ENCODE results near the gene KRTAP5-11.
"Not testable (repeated sequence)": the region's sequence is repeated elsewhere in the genome, so short reads cannot be mapped to it uniquely, and the experiment has no call there.

KRTAP5-11 gene

GRCh38 chr11:71539017-71539416, 43.7 kb downstream of the KRTAP5-11 start:
- Histone ChIP-seq H3K4me2 (peak overlapping the region; percentile 50; the same call in 1 of the 2 replicates), H3K27me3 (no peaks in the 10 kb centered on the region), H3K4me1 (peaks cover 43% of the 10 kb centered on the region)

DNA sequence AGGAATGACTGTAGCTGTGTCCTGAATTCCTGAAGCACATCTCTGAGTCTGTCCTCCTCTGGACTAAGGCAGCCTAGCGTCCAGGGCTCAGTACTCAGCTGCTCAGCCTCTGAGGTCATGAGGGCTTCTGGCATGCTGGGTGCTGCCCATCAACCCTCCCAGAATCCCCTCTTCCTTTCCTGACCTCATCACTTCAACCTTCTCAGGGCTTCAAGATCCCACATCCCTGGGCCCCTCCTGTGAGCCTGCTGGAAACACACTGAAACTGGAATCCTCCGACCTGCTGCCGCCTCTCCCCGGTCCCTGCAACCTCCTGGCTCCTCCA, 44.0 kb downstream of the KRTAP5-11 start:
- H3K4me3 ChIP-seq, result no peak overlapping the region
- peaks cover 39% of the 10 kb centered on the region for H3K4me1 ChIP-seq

More at GRCh38 chr11:71539017-71539416, 43.7 kb downstream of the KRTAP5-11 start:
- no peak for TF ChIP-seq Cebpa-rat (IDR thresholded peaks at IDR 0.05)
- Histone ChIP-seq H3K4me3 (no peak overlapping the region), H4K20me1 (no peaks in the 10 kb centered on the region), H3K9ac (no peak overlapping the region), H3K36me3 (no peaks in the 10 kb centered on the region), H3K9me3 (peaks cover 25% of the 10 kb centered on the region), H3K27ac (no peak overlapping the region)

GRCh38 chr11:71537977-71538665, 44.6 kb downstream of the KRTAP5-11 start, which contains the start of gene KRTAP5-8:
TSS of gene KRTAP5-8 (plus strand) at chr11:71538025. CDS start at chr11:71538056, 31 bp downstream.
- H3K27me3 ChIP-seq, H4K20me1 ChIP-seq, H3K9ac ChIP-seq, H3K27ac ChIP-seq, H3K4me3 ChIP-seq, H3K36me3 ChIP-seq: not testable (repeated sequence)
- H3K4me2 ChIP-seq, result peak within 1 kb of the TSS; percentile 50
- peaks cover 34% of the 10 kb centered on the region for H3K4me1 ChIP-seq
- peaks cover 25% of the 10 kb centered on the region for H3K9me3 ChIP-seq

More for the DNA sequence above, 44.0 kb downstream of the KRTAP5-11 start:
- Histone ChIP-seq H3K27me3 (no peaks in the 10 kb centered on the region), H4K20me1 (no peaks in the 10 kb centered on the region), H3K27ac (no peak overlapping the region), H3K9ac (no peak overlapping the region), H3K4me2 (peak overlapping the region; percentile 50), H3K9me3 (peaks cover 25% of the 10 kb centered on the region), H3K36me3 (no peaks in the 10 kb centered on the region)
- TF ChIP-seq Cebpa-rat (IDR thresholded peaks at IDR 0.05), result no peak

GRCh38 chr11:71537537-71537936, 45.1 kb downstream of the KRTAP5-11 start:
- Histone ChIP-seq H3K27me3 (no peaks in the 10 kb centered on the region), H4K20me1 (no peaks in the 10 kb centered on the region), H3K4me3 (no peak overlapping the region), H3K9me3 (peaks cover 25% of the 10 kb centered on the region), H3K9ac (no peak overlapping the region), H3K36me3 (no peaks in the 10 kb centered on the region), H3K4me2 (peak overlapping the region; percentile 50), H3K27ac (no peak overlapping the region), H3K4me1 (peaks cover 28% of the 10 kb centered on the region)
- no peak for TF ChIP-seq Cebpa-rat (IDR thresholded peaks at IDR 0.05)

DNA sequence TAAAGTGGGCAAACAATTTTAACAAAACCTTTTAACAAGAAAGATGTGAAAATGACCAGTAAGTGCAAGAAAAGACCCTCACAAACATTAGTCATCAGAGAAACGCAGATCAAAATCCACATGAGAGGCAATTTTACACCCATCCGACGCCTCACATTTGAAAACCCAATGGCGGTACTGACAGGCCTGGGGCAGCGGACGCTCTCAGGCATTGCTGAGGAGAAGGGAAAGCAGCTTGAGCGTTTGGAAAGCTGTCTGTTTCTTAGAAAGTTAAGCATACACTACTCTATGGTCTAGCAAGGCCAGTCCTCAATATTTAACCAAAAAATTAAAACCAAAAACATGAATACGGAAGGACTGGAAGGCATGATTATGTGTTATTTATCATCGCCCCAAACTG, 46.9 kb downstream of the KRTAP5-11 start:
- Histone ChIP-seq H3K4me1 (peaks cover 23% of the 10 kb centered on the region), H3K4me2 (no peak overlapping the region), H4K20me1 (no peaks in the 10 kb centered on the region), H3K9me3 (peaks cover 13% of the 10 kb centered on the region), H3K27ac (no peak overlapping the region), H3K36me3 (no peaks in the 10 kb centered on the region), H3K27me3 (no peaks in the 10 kb centered on the region), H3K4me3 (no peak overlapping the region), H3K9ac (no peak overlapping the region)
- TF ChIP-seq Cebpa-rat (IDR thresholded peaks at IDR 0.05), result no peak

GRCh38 chr11:71534711-71535608, 47.7 kb downstream of the KRTAP5-11 start:
- H3K4me1 ChIP-seq, result peaks cover 31% of the 10 kb centered on the region
- not testable (repeated sequence) for H3K36me3 ChIP-seq, H3K9ac ChIP-seq, H4K20me1 ChIP-seq, H3K9me3 ChIP-seq, H3K27me3 ChIP-seq, H3K4me3 ChIP-seq, H3K27ac ChIP-seq, H3K4me2 ChIP-seq

DNA sequence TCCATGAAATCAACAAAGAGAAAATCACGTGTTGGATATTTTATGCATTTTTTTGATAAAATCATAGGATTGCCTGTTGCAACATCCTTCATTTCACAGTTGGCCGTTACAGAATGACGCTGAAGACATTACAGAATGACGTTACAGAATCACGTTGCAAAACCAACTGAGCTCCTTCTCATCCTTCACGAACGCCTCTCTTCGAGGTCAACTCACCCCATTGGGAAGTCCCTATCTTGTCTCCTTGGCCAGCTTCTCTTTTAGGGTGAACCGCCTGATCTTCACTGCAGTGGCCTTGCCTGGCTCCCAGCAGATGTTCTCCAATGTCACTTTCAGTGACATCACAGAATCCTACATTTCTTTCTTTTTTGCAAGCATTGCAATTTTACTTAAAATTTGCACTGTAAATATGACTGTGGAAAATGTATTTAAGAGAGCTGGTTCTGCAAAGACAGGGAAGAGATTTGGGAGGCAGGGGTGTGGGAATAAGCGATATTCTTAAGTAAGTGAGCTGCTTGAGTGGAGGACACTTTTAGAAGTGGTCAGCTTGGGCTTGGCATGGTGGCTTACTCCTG, 50.6 kb downstream of the KRTAP5-11 start:
- no peak for TF ChIP-seq Cebpa-rat (IDR thresholded peaks at IDR 0.05)
- H3K4me2 ChIP-seq, result no peak overlapping the region
- H3K27ac ChIP-seq, result no peak overlapping the region

More for the DNA sequence above, 50.6 kb downstream of the KRTAP5-11 start:
- Histone ChIP-seq H3K27me3 (no peaks in the 10 kb centered on the region), H4K20me1 (no peaks in the 10 kb centered on the region), H3K4me1 (peaks cover 45% of the 10 kb centered on the region), H3K9me3 (no peaks in the 10 kb centered on the region), H3K9ac (no peak overlapping the region), H3K36me3 (no peaks in the 10 kb centered on the region), H3K4me3 (no peak overlapping the region)

Data from BLaER1 (cell line).